Measurements from ENCODE around the gene FOXP2. TPM values are rescaled to one million over a fixed set of nuclear protein-coding genes. Genes with fewer than 3 reads are reported as not detected.

FOXP2 gene
- total RNA-seq, result 1.5 and 2.7 TPM in 2 replicates
- polyA plus RNA-seq, result 1.1 and 1.3 TPM in 2 replicates

- TF ChIP-seq CTCF (IDR thresholded peaks at IDR 0.05; ENCODE audit: low read depth, low read length), result no peak
- no peak within 1 kb of the TSS for H3K4me3 ChIP-seq
- DNase-seq (ENCODE audit: low read depth in 1 of 2, low spot score in 1 of 2), result peak in 1 of 2 donors; percentile 46
- H3K9me3 ChIP-seq (ENCODE audit: low read depth), result no peaks in the 10 kb centered on the region
- H3K27ac ChIP-seq, result no peak within 1 kb of the TSS
- no peaks in the 10 kb centered on the region for H3K4me1 ChIP-seq (ENCODE audit: low read depth)
- H3K27me3 ChIP-seq, result no peaks in the 10 kb centered on the region
- H3K36me3 ChIP-seq, result no peaks in the 10 kb centered on the region
These were observed at the start of gene FOXP2 for GRCh38 chr7:114414156-114415063. FOXP2 (plus strand) TSS chr7:114414815; CDS start chr7:114426512, 11,697 bp downstream.

GRCh38 chr7:114365791-114366190, 48.8 kb upstream of the FOXP2 start:
- Histone ChIP-seq H3K4me3 (no peak overlapping the region), H3K27ac (no peak overlapping the region), H3K36me3 (no peaks in the 10 kb centered on the region), H3K27me3 (no peaks in the 10 kb centered on the region), H3K9me3 (ENCODE audit: low read depth) (no peaks in the 10 kb centered on the region), H3K4me1 (ENCODE audit: low read depth) (no peaks in the 10 kb centered on the region)
- no peak for DNase-seq (ENCODE audit: low read depth in 1 of 2, low spot score in 1 of 2)
- no peak for TF ChIP-seq CTCF (IDR thresholded peaks at IDR 0.05; ENCODE audit: low read depth, low read length)

- no peak overlapping the region for H3K4me3 ChIP-seq
- no peak overlapping the region for H3K27ac ChIP-seq
- no peaks in the 10 kb centered on the region for H3K4me1 ChIP-seq (ENCODE audit: low read depth)
- no peaks in the 10 kb centered on the region for H3K36me3 ChIP-seq
- no peak for TF ChIP-seq CTCF (IDR thresholded peaks at IDR 0.05; ENCODE audit: low read depth, low read length)
- no peak for DNase-seq (ENCODE audit: low read depth in 1 of 2, low spot score in 1 of 2)
- H3K27me3 ChIP-seq, result no peaks in the 10 kb centered on the region
- H3K9me3 ChIP-seq (ENCODE audit: low read depth), result no peaks in the 10 kb centered on the region
These were observed 46.1 kb upstream of the FOXP2 start for GRCh38 chr7:114368492-114368891.

- no peaks in the 10 kb centered on the region for H3K4me1 ChIP-seq (ENCODE audit: low read depth)
- H3K9me3 ChIP-seq (ENCODE audit: low read depth), result no peaks in the 10 kb centered on the region
- H3K36me3 ChIP-seq, result no peaks in the 10 kb centered on the region
- no peak for DNase-seq (ENCODE audit: low read depth in 1 of 2, low spot score in 1 of 2)
- H3K27ac ChIP-seq, result no peak overlapping the region
- H3K4me3 ChIP-seq, result no peak overlapping the region
- no peak for TF ChIP-seq CTCF (IDR thresholded peaks at IDR 0.05; ENCODE audit: low read depth, low read length)
- H3K27me3 ChIP-seq, result no peaks in the 10 kb centered on the region
These were observed 45.3 kb upstream of the FOXP2 start for GRCh38 chr7:114369294-114369693.

GRCh38 chr7:114372619-114373018, 42.0 kb upstream of the FOXP2 start:
- TF ChIP-seq CTCF (IDR thresholded peaks at IDR 0.05; ENCODE audit: low read depth, low read length), result no peak
- Histone ChIP-seq H3K27me3 (no peaks in the 10 kb centered on the region), H3K36me3 (no peaks in the 10 kb centered on the region), H3K9me3 (ENCODE audit: low read depth) (no peaks in the 10 kb centered on the region), H3K4me3 (no peak overlapping the region), H3K27ac (no peak overlapping the region), H3K4me1 (ENCODE audit: low read depth) (no peaks in the 10 kb centered on the region)
- no peak for DNase-seq (ENCODE audit: low read depth in 1 of 2, low spot score in 1 of 2)

All from cardiac muscle cell (in vitro differentiated cells and primary cell).